WTC11 (cell line): Measurements from ENCODE around the gene MAP4K4. TPM values are rescaled to one million over a fixed set of nuclear protein-coding genes. Genes with fewer than 3 reads are reported as not detected.

Experiments used
- ATAC-seq: fragments of 200-7000 bp; cut with Tn5 transposase; 2 replicates; pipeline ENCODE4 v1.10.0; 2021; ENCODE audit warnings: mild to moderate bottlenecking, moderate library complexity
- CTCF ChIA-PET: fragments of 300-600 bp; sonication (Branson Sonifier 250); formaldehyde crosslinking; loops from one replicate; lab custom pipeline; 2021; ENCODE audit warnings: antibody characterized with exemption; lab: Charles Lee
- POLR2A ChIA-PET: fragments of 350-600 bp; sonication (Branson Sonifier 250); formaldehyde crosslinking; loops from one replicate; lab custom pipeline; 2021; ENCODE audit warnings: antibody characterized with exemption; lab: Charles Lee
- DNase-seq: peaks from one replicate; pipeline ENCODE4 v3.0.0; 2021; ENCODE audit warnings: low spot score
- H3K27ac Mint-ChIP-seq: 2 replicates; pipeline ENCODE4 v1.8.0; 2021; ENCODE audit warnings: mixed read lengths
- H3K27me3 Mint-ChIP-seq: 2 replicates; pipeline ENCODE4 v1.8.0; 2021; ENCODE audit warnings: low read depth, mild to moderate bottlenecking, moderate library complexity, mixed read lengths
- H3K36me3 Mint-ChIP-seq: 2 replicates; pipeline ENCODE4 v1.8.0; 2021; ENCODE audit warnings: mixed read lengths
- H3K4me1 Mint-ChIP-seq: 2 replicates; pipeline ENCODE4 v1.8.0; 2022; ENCODE audit warnings: mixed read lengths
- H3K4me3 Mint-ChIP-seq: 2 replicates; pipeline ENCODE4 v1.8.0; 2021; ENCODE audit warnings: mild to moderate bottlenecking, moderate library complexity, mixed read lengths
- H3K9me3 Mint-ChIP-seq: 2 replicates; pipeline ENCODE4 v1.8.0; 2021; ENCODE audit warnings: mixed read lengths
- ATF3 ChIP-seq: sonication (generic); formaldehyde crosslinking; conservative IDR thresholded peaks from 2 replicates; pipeline ENCODE4 v1.8.1; 2022; ENCODE audit warnings: mild to moderate bottlenecking, missing genetic modification reagents
- E2F1 ChIP-seq: sonication (generic); formaldehyde crosslinking; IDR thresholded peaks from 2 replicates; pipeline ENCODE4 v1.8.0; 2022; ENCODE audit warnings: mild to moderate bottlenecking, missing genetic modification reagents
- FOXJ3 ChIP-seq: sonication (generic); formaldehyde crosslinking; IDR thresholded peaks from 2 replicates; pipeline ENCODE4 v1.9.0; 2021; ENCODE audit warnings: missing genetic modification reagents, mild to moderate bottlenecking, borderline replicate concordance
- GABPB1 ChIP-seq: sonication (generic); formaldehyde crosslinking; IDR thresholded peaks from 2 replicates; pipeline ENCODE4 v1.8.1; 2023; ENCODE audit warnings: mild to moderate bottlenecking, missing genetic modification reagents
- HMGXB4 ChIP-seq: sonication (generic); formaldehyde crosslinking; IDR thresholded peaks from 2 replicates; pipeline ENCODE4 v1.8.1; 2023; ENCODE audit warnings: mild to moderate bottlenecking, moderate library complexity, missing genetic modification reagents
- MAX ChIP-seq: sonication (generic); formaldehyde crosslinking; IDR thresholded peaks from 2 replicates; pipeline ENCODE4 v1.8.0; 2022; ENCODE audit warnings: mild to moderate bottlenecking, missing genetic modification reagents
- MLX ChIP-seq: sonication (generic); formaldehyde crosslinking; IDR thresholded peaks from 2 replicates; pipeline ENCODE4 v1.8.1; 2023; ENCODE audit warnings: mild to moderate bottlenecking, missing genetic modification reagents, moderate library complexity
- NFE2L1 ChIP-seq: sonication (generic); formaldehyde crosslinking; IDR thresholded peaks from 2 replicates; pipeline ENCODE4 v1.8.1; 2023; ENCODE audit warnings: missing genetic modification reagents
- NFYB ChIP-seq: sonication (generic); formaldehyde crosslinking; conservative IDR thresholded peaks from 2 replicates; pipeline ENCODE4 v1.8.0; 2022; ENCODE audit warnings: low read depth, missing genetic modification reagents
- NR2C2 ChIP-seq: sonication (generic); formaldehyde crosslinking; IDR thresholded peaks from 2 replicates; pipeline ENCODE4 v1.8.0; 2022; ENCODE audit warnings: mild to moderate bottlenecking, missing genetic modification reagents
- PRDM15 ChIP-seq: sonication (generic); formaldehyde crosslinking; IDR thresholded peaks from 2 replicates; pipeline ENCODE4 v1.8.0; 2022; ENCODE audit warnings: missing genetic modification reagents
- SMAD3 ChIP-seq: sonication (generic); formaldehyde crosslinking; IDR thresholded peaks from 2 replicates; pipeline ENCODE4 v1.8.0; 2022; ENCODE audit warnings: missing genetic modification reagents, mild to moderate bottlenecking, borderline replicate concordance
- SMAD4 ChIP-seq: sonication (generic); formaldehyde crosslinking; IDR thresholded peaks from 2 replicates; pipeline ENCODE4 v1.8.0; 2022; ENCODE audit warnings: mild to moderate bottlenecking, missing genetic modification reagents
- TEAD4 ChIP-seq: sonication (generic); formaldehyde crosslinking; IDR thresholded peaks from 2 replicates; pipeline ENCODE4 v1.8.0; 2022; ENCODE audit warnings: mild to moderate bottlenecking, missing genetic modification reagents
- ZMAT4 ChIP-seq: fragments of 250-450 bp; sonication (Bioruptor Pico); IDR thresholded peaks from 2 replicates; pipeline ENCODE4 v1.9.0; 2021; ENCODE audit warnings: mild to moderate bottlenecking
- ZNF281 ChIP-seq: sonication (generic); formaldehyde crosslinking; IDR thresholded peaks from 2 replicates; pipeline ENCODE4 v1.8.0; 2023; ENCODE audit warnings: mild to moderate bottlenecking, missing genetic modification reagents
- ZNF532 ChIP-seq: fragments of 250-450 bp; sonication (Bioruptor Pico); IDR thresholded peaks from 2 replicates; pipeline ENCODE4 v1.9.0; 2021; ENCODE audit warnings: mild to moderate bottlenecking, borderline replicate concordance
- ZSCAN18 ChIP-seq: fragments of 250-450 bp; sonication (Bioruptor Pico); IDR thresholded peaks from 2 replicates; pipeline ENCODE4 v2.1.2; 2022; ENCODE audit warnings: mild to moderate bottlenecking, moderate library complexity
- total RNA-seq: library from RNA; stranded (reverse); gene quantifications from 3 replicates; pipeline ENCODE4 v1.2.3, GENCODE V29; 2021

The MAP4K4 gene
- total RNA-seq, 1 experiment from 2014 or later, result 112 TPM

GRCh38 chr2:101828673-101829334, 131.3 kb downstream of the MAP4K4 start:
- POLR2A ChIA-PET, result no interaction called here
- H3K27ac Mint-ChIP-seq, result no peak overlapping the region
- H3K36me3 Mint-ChIP-seq, result peaks cover 21% of the 10 kb centered on the region
- DNase-seq (no peak), ATAC-seq (no peak)
- no peak overlapping the region for H3K4me3 Mint-ChIP-seq
- H3K9me3 Mint-ChIP-seq, result no peaks in the 10 kb centered on the region
- no peaks in the 10 kb centered on the region for H3K27me3 Mint-ChIP-seq
- CTCF ChIA-PET, result interaction anchor here (1.2 to 1.3 kb wide), 2 partner anchors 58 to 59 kb away, joined by 3 read pairs; no protein-coding TSS in a partner anchor
- H3K4me1 Mint-ChIP-seq, result peaks cover 15% of the 10 kb centered on the region
- TF ChIP-seq ZSCAN18 (CRISPR knock-in tag), result no peak
- no peak for TF ChIP-seq TEAD4 (CRISPR knock-in tag)
- TF ChIP-seq NFYB (CRISPR knock-in tag), result no peak
- TF ChIP-seq E2F1 (CRISPR knock-in tag), result no peak
- TF ChIP-seq NFE2L1 (CRISPR knock-in tag), result no peak
- no peak for TF ChIP-seq SMAD3 (CRISPR knock-in tag)
- no peak for TF ChIP-seq SMAD4 (CRISPR knock-in tag)
- no peak for TF ChIP-seq MLX (CRISPR knock-in tag)
- no peak for TF ChIP-seq ZNF532
- no peak for TF ChIP-seq ZMAT4 (CRISPR knock-in tag)
- no peak for TF ChIP-seq PRDM15
- TF ChIP-seq HMGXB4 (CRISPR knock-in tag), result no peak
- no peak for TF ChIP-seq ZNF281 (CRISPR knock-in tag)
- no peak for TF ChIP-seq ATF3 (CRISPR knock-in tag)
- no peak for TF ChIP-seq NR2C2
- TF ChIP-seq FOXJ3 (CRISPR knock-in tag), result no peak
- no peak for TF ChIP-seq GABPB1 (CRISPR knock-in tag)
- TF ChIP-seq MAX (CRISPR knock-in tag), result no peak
